HL-60/S4 treated with phorbol 12-myristate 13-acetate at 8.2 ng/mL for 4 days and 3 days (cell line): ENCODE measurements around the gene RTN4IP1.

Experiments used
- in situ Hi-C: fragments of 300-500 bp; cut with MboI; formaldehyde crosslinking; loops from 2 replicates; pipeline ENCODE4 v1.15.0; 2022; ENCODE audit warnings: low sequenced_read_pairs

Gene RTN4IP1, protein sequence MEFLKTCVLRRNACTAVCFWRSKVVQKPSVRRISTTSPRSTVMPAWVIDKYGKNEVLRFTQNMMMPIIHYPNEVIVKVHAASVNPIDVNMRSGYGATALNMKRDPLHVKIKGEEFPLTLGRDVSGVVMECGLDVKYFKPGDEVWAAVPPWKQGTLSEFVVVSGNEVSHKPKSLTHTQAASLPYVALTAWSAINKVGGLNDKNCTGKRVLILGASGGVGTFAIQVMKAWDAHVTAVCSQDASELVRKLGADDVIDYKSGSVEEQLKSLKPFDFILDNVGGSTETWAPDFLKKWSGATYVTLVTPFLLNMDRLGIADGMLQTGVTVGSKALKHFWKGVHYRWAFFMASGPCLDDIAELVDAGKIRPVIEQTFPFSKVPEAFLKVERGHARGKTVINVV

GRCh38 chr6:106629103-106629858, at the start of gene RTN4IP1, which contains the start of gene QRSL1:
TSS of gene RTN4IP1 (minus strand) at chr6:106629498. CDS start at chr6:106629021, 477 bp downstream.
TSS of gene QRSL1 (plus strand) at chr6:106629578. CDS start at chr6:106629682, 104 bp downstream.
- in situ Hi-C loops, result no loop called here

DNA sequence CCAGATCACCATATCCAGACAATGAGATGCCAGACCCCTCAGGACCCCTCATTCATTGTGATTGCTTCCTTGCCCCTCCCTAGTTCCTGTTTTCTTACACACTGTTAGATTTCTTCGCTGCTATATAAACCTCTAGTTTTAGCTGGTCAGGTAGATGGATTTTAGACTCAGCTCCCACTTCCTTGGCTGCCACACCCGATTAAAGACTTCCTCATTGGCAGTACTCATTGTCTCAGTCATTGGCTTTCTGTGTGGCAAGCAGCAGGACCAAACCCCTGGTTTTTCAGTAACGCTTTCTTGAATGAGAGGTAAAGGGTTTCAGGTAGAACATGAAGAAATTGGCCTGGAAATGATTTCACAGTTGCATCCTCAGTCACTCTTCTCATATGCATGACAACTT, 48.0 kb upstream of the RTN4IP1 start:
- in situ Hi-C loops, result no loop called here

GRCh38 chr6:106674541-106675229, 45.4 kb upstream of the RTN4IP1 start:
- in situ Hi-C loops, result no loop called here

- in situ Hi-C loops, result no loop called here
Observed at GRCh38 chr6:106671651-106672050, 42.4 kb upstream of the RTN4IP1 start.

- in situ Hi-C loops, result no loop called here
Observed at GRCh38 chr6:106670236-106670635, 40.9 kb upstream of the RTN4IP1 start.

DNA sequence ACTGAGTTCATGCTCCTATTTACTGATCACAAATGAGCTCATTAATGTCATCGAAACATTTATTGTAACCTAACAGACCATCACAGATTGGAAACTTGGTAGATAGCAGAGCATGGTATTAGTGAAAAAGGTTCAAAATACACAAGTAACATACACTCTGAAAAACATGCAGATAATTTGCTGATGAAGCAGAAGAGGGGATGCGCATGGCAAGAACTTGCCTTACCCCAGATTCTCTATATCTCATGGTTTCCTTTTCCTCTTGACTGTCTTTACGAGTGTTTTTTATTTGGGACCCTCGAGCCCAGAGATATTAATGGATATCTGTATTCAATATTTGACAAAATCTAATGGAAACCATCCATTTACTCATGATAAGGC, 37.7 kb upstream of the RTN4IP1 start:
- in situ Hi-C loops, result no loop called here

GRCh38 chr6:106666282-106667021, 37.2 kb upstream of the RTN4IP1 start:
- in situ Hi-C loops, result no loop called here

- in situ Hi-C loops, result no loop called here
Observed at GRCh38 chr6:106662458-106662857, 33.2 kb upstream of the RTN4IP1 start.

DNA sequence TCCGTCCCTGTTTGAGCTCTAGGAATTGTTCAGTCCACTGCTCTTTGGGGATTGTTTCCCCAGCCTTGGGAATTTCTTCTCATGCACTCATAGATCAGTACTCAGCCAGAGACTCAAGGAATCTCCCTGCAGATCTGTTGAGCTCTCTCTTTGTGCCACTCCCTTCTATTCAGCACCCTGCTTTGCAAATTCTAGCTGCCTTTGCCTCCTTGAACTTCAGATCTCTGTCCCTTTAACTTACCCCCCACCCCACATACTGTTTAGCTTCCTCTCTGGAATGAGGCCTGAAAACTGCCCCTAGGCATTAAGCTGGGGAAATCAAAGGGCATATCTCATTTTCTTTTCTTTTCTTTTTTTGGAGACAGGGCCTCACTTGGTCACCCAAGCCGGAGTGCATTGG, 30.6 kb upstream of the RTN4IP1 start:
- in situ Hi-C loops, result no loop called here

DNA sequence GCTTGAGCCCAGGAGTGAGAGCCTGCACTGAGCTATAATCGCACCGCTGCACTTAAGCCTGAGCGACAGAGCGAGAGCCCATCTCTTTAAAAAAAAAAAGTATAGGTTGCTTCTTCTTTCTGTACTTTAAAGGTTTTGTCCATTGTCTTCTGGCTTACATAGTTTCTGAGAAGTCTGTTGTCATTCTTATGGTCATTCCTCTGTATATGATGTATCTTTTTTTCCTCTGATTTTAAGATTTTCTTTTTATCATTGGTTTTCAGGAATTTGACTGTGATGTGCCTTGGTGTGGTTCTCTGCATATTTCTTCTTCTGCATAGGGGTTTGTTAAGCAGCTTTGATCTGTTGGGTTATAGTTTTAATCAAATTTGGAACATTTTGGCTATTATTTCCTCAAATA, 29.2 kb upstream of the RTN4IP1 start:
- in situ Hi-C loops, result no loop called here

GRCh38 chr6:106648651-106649308, 19.5 kb upstream of the RTN4IP1 start:
- in situ Hi-C loops, result no loop called here

- in situ Hi-C loops, result no loop called here
Observed at GRCh38 chr6:106643061-106643460, 13.8 kb upstream of the RTN4IP1 start.

DNA sequence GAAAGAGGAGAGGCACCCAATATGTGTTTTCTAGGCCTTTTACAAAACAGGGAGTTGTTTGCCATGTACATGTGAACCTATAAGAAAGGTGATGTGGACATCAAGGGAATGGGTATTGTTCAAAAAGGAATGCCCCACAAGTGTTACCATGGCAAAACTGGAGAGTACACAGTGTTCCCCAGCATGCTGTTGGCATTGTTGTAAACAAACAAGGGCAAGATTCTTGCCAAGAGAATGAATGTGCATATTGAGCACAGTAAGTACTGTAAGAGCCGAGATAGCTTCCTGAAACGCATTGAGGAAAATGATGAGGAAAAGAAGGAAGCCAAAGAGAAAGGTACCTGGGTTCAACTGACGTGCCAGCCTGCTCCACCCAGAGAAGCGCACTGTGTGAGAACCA, 13.2 kb upstream of the RTN4IP1 start:
- in situ Hi-C loops, result no loop called here

GRCh38 chr6:106639812-106640211, 10.5 kb upstream of the RTN4IP1 start:
- in situ Hi-C loops, result no loop called here

GRCh38 chr6:106637717-106638341, 8.5 kb upstream of the RTN4IP1 start:
- in situ Hi-C loops, result no loop called here

- in situ Hi-C loops, result no loop called here
Observed at GRCh38 chr6:106637051-106637716, 7.9 kb upstream of the RTN4IP1 start.

DNA sequence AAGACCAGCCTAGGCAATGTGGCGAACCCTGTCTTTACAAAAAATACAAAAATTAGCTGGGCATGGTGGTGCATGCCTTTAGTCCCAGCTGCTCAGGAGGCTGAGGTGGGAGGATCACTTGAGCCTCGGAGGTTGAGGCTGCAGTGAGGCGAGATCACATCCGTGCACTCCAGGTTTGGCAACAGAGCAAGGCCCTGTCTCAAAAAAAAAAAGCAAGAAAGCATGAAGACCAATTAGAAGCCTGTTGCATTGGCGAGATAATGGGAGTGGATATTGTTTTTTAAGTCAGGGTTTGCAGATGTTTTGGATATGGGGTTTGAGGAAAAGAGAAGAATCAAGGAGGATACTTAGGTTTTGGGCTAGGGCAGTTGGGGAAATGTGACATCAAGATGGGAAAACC, 5.3 kb upstream of the RTN4IP1 start:
- in situ Hi-C loops, result no loop called here

- in situ Hi-C loops, result no loop called here
Observed at GRCh38 chr6:106631346-106631745, 2.0 kb upstream of the RTN4IP1 start.

- in situ Hi-C loops, result no loop called here
Observed at GRCh38 chr6:106630366-106630765, 1.1 kb upstream of the RTN4IP1 start.

GRCh38 chr6:106629859-106630163, 513 bp upstream of the RTN4IP1 start:
- in situ Hi-C loops, result no loop called here
